T-helper 2 cell treated with Interferon-gamma antibody and Interleukin-4, amounts not matched to agents 100 ng/mL and 5 ng/mL, for 36 hours (primary cell): Measurements from ENCODE around the gene DLG2. TPM values are rescaled to one million over a fixed set of nuclear protein-coding genes. Genes with fewer than 3 reads are reported as not detected.

Source experiments
- intact Hi-C: fragments of 100-400 bp; cut with micrococcal nuclease; formaldehyde crosslinking; loops from one replicate; pipeline ENCODE4 v1.15.1; 2023
- total RNA-seq: library from RNA; stranded (reverse); gene quantifications from 2 replicates; pipeline ENCODE4 v1.2.3, GENCODE V29; 2022

The DLG2 gene
- total RNA-seq, 1 donor from 2014 or later: 1.0 TPM

- intact Hi-C loops: no loop called here
These were observed 2057.9 kb downstream of the DLG2 start for GRCh38 chr11:83569134-83569805.

GRCh38 chr11:83568516-83568915 is 2058.6 kb downstream of the DLG2 start:
- intact Hi-C loops: no loop called here

DNA sequence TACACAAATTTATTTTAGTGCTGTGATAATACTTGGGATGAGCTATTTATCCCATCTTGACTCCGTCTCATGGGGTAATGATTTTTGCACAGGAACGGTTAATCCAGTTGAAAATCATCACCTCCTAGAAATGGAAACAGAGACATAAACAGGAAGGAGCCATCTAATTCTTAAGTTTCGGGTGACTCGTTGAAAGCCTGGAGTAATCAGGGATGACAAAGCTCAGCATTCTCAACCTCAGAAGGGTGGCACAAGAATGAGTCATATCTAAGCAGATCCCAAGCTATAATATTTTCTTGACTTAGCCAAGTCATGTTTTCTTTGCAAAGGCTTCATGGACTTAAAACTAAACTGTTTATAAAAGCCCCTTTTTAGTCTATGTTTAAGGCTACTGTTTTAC is 2060.2 kb downstream of the DLG2 start:
- intact Hi-C loops: no loop called here

- intact Hi-C loops: no loop called here
These were observed 2062.3 kb downstream of the DLG2 start for GRCh38 chr11:83564870-83565269.

GRCh38 chr11:83558281-83558680 is 2068.9 kb downstream of the DLG2 start:
- intact Hi-C loops: no loop called here

GRCh38 chr11:83557653-83558052 is 2069.5 kb downstream of the DLG2 start:
- intact Hi-C loops: no loop called here

- intact Hi-C loops: no loop called here
These were observed 2072.3 kb downstream of the DLG2 start for GRCh38 chr11:83554876-83555275.

DNA sequence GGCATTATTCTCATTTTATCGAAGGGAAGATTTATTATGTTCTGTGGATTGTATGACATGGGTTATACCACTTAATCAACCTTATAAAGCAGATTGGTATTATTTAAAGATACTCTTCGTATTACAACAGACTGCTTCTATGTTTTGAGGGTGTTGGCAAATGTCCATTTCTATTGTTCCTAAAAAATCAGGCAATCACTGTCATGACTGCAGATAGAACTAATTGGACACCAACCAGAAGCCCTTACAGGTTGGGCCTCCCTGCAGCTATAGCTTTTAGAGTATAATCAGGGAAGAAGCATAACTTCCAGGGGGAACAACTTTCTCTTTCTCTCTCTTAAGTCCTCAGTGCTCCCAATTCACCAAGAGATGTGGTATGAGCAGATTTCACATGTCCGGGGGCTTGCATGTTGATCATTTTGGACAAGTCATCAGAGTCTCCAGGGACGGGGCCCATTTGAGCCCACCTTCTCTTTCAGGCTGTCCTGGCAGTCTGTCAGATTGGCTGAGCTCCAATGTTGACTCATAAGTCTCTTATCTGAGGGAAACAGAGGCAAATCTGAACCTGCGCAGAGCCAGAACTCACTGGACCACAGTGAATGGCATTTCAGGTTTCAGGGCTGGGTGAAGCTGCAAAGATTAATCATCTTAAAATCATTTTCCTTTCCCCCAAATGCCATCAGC is 2077.0 kb downstream of the DLG2 start:
- intact Hi-C loops: no loop called here

DNA sequence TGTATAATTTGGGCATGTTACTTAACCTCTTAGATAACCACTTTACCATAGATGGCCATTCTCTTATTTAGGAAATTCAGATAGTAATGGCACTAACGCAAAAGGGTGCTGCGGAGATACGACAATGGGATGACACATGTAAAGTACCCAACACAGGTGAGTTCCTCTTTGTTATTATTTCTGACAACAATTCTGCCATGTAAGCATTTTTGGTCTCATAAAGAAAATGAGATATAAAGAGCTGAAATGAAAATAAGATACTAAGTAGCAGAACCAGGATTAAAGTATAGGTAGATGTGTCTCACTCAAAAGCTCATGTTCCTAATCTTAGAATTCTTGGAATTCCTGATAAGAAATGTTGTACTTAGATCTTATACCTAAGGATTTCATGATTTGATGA is 2080.8 kb downstream of the DLG2 start:
- intact Hi-C loops: no loop called here

DNA sequence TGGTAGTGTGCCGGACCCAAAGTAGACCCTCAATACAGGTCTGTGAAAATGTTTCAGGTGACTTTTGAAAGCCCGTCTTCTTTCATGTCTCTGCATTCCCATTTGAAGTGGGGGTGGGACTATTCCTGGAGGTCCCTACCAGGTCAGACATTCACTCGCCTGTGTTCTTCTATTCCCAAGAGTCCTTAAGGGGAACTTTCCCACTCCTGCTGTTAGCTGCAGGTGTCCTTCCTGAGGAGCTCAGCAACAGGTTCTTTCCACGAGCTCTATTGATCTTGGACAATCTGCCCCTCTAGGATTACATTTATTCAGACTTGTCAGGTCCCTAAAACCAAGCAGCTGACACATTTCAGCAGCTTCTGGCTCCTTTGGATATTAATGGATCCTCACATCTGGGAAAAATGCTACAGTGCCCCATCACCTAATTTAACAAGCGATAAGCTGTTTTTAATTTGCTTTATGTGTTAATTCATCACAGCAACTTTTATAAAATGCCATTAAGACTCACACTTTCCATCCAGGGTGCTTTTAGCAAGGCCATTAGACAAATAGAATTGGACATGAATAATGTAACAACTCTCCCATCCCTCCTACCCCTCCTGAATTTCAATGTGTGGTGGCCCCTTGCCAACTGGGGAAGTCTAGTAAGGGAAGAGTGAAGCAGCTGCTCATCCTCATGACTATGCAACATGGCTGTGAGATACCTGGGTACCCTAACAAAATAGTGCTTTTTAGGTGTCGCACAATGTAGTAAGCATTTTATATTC is 2081.5 kb downstream of the DLG2 start:
- intact Hi-C loops: no loop called here

DNA sequence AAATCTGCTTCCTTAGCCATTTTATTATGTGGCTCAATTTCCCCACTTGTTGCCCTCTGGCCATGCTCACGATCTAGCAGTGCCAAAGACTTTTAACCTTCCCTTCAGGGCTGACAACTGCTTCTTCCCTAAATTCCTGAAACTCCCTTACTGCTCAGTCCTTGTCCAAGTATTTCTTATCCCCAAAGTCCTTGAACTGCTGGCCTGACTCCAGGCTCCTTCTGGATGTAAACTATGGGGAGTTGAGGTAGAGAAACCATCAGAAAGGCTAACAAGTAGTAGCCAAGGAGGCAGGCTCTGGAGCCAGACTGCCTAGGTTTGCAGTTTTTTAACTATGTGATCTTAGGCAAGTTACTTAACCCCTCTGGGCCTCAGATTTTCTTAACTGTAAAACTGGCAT is 2082.3 kb downstream of the DLG2 start:
- intact Hi-C loops: no loop called here

- intact Hi-C loops: no loop called here
These were observed 2083.3 kb downstream of the DLG2 start for GRCh38 chr11:83543706-83544439.

GRCh38 chr11:83542861-83543260 is 2084.3 kb downstream of the DLG2 start:
- intact Hi-C loops: no loop called here

GRCh38 chr11:83540728-83541127 is 2086.4 kb downstream of the DLG2 start:
- intact Hi-C loops: no loop called here

- intact Hi-C loops: no loop called here
These were observed 2086.9 kb downstream of the DLG2 start for GRCh38 chr11:83540112-83540675.

DNA sequence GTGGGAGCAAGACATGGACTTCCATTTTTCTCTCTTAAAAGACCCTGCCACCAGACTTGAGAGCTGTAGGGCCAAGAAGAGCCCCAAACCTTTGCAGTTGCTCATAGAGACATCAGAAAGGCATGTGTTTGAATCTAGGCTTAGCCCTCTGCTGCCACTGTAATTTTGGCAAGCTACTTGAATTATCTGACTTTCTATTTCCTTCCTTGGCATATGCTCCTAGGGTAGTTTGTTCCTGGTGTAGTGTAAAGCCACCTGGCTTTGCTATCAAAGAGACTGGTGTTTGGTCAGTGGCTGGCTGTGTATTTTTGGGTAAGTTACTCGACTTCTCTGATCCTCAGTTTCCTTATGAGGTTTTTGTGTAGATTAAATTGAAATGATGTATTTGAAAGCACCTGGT is 2088.9 kb downstream of the DLG2 start:
- intact Hi-C loops: no loop called here

GRCh38 chr11:83537131-83537610 is 2090.0 kb downstream of the DLG2 start:
- intact Hi-C loops: no loop called here

- intact Hi-C loops: no loop called here
These were observed 2094.0 kb downstream of the DLG2 start for GRCh38 chr11:83533166-83533565.

GRCh38 chr11:83528877-83529276 is 2098.3 kb downstream of the DLG2 start:
- intact Hi-C loops: no loop called here

DNA sequence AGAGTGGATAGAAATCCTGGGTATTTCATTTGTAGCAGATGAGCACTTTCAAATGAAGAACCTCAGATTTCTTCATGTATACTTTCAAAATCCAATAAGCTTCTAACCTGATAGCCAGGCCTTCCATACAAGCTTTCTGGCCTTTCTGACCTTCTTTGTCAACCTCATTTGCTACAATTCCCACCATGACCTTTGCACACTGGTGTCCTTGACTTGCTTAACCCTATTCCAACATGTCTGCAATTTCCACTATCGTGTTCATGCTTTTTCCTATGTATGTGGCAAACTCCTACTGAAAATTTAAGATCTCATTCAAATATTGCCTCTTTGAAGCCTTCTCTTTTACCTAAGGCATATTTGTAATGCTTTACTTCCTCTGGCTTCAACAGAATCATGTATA is 2098.9 kb downstream of the DLG2 start:
- intact Hi-C loops: no loop called here

DNA sequence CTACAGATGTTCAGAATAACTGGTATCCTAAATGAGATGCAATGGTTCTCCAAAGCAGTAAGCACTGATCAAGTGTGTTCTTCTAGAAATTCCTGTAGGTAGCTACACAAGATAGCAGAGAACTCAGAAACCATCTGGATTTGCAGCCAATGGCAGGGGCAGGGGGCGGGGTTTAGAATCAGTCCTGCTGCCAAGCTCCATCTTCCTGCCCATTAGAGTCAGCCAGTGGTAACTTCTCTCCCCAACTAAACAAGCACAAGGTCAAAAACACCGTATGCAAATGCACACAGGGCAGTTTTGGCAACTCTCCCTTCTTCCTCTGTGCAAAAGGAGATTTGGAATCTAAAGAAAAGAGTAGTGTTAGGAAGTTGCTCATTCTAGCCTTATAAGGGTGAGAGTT is 2103.5 kb downstream of the DLG2 start:
- intact Hi-C loops: no loop called here
